KBM-7 (cell line): Measurements from ENCODE around the gene DNAJC18.
"Not testable (repeated sequence)": the region's sequence is repeated elsewhere in the genome, so short reads cannot be mapped to it uniquely, and the experiment has no call there.

Experiments used
- DNase-seq: peaks from one replicate; pipeline ENCODE4 v3.0.0-alpha.2; 2015
- in situ Hi-C: fragments of 300-500 bp; cut with MboI; formaldehyde crosslinking; loops from 2 replicates; pipeline ENCODE4 v1.14.3; 2020; ENCODE audit warnings: low sequenced_read_pairs, low pct_unique_long_range_greater_than_20kb, mixed read lengths

The DNAJC18 gene

DNA sequence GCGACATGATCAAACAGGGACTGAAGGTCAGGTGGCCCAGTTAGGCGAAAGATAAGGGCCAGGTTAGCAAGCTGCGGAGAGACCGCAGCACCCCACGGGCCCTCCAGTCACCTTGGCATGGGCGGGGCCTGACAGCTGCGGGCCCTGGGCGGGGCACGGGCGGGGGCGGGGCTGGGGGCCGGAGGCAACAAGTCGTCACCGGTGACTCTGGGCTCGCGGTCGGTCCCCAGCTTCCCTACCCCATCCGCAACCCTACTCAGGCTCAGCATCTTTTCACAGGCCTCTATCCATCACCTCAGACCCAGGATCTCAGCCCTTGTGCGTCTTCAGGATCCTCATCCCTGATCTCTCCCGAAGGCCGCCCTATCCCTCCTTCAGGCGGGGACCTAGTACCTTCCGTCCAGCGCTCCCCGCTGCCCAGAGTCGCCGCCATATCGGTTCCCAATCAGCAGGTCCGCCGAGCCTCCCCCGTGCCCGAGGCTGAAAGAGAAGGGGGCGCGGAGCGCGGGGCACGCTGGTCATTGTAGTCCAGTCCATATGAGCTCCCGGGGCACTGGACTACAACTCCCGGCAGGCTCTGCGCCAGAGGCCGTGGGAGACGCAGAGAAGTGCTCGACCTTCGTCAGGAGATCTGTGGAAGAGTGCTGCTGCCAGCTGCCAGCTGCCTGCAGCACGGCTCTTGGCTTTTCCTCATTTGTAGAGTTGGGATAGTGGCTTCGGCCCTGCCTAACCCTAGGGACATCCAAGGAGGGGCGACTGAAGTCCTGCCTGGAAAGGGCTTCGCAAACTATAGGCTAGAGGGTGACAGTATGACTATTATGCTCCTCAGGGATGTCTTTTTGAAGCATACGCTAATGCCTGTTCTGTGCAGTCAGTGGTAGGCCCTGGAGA lies at the start of gene DNAJC18:
Gene DNAJC18 (minus strand): TSS at position 513 of the 891 bp plus-strand sequence. CDS start 80 bp downstream, at position 433.
- in situ Hi-C loops, result no loop called here

DNA sequence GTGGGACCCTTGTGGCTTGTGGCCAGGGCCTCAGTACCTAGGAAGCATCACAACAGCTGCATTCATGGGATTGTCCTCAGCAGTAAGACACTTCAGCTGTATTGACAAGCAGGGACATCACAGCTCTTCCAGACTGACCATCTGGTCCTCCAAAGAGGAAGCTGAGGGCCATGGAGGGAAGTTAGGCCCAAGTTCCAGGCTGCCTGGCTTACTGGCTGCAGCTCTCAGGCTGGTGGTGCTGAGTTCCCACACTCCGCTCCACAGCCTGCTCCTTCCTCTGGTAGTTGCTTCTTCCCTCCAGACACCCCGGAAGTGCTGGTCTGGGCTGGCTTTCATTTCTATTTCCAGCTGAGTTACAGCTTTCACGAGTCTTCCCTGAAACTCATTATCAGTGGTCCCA lies 48.9 kb upstream of the DNAJC18 start:
- in situ Hi-C loops, result no loop called here
- DNase-seq, result no peak

More for the DNA sequence above, at the start of gene DNAJC18:
- DNase-seq, result peak; percentile 86

DNA sequence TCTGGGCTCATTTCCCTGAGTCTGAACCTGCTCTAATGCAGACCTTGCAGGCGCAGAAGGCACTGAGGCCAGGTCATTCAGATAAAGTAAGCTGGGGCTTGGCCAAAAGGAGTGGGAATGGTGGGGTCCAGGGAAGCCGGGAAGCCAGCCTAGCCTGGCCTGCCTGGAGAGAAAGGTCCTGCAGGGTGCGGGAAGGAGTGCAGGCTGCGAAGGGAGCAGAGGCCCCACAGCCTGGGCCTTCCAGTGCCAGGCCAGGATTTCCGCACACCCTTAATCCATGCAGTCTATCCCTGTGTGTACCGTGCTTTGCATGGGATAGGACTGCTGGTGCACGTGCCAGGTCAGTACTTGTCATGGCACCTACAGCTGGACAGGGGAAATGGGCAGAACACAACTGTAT lies 46.9 kb upstream of the DNAJC18 start:
- in situ Hi-C loops, result no loop called here
- DNase-seq, result no peak

DNA sequence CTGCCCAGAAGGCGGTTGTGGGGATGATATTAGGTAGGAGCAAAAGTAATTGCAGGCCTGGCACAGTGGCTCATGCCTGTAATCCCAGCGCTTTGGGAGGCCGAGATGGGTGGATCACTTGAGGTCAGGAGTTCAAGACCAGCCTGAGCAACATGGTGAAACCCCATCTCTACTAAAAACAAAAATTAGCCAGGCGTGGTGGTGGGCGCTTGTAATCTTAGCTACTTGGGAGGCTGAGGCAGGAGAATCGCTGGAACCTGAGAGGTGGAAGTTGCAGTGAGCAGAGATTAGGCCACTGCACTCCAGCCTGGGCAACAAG lies 43.5 kb upstream of the DNAJC18 start:
- DNase-seq, in situ Hi-C loops: not testable (repeated sequence)

DNA sequence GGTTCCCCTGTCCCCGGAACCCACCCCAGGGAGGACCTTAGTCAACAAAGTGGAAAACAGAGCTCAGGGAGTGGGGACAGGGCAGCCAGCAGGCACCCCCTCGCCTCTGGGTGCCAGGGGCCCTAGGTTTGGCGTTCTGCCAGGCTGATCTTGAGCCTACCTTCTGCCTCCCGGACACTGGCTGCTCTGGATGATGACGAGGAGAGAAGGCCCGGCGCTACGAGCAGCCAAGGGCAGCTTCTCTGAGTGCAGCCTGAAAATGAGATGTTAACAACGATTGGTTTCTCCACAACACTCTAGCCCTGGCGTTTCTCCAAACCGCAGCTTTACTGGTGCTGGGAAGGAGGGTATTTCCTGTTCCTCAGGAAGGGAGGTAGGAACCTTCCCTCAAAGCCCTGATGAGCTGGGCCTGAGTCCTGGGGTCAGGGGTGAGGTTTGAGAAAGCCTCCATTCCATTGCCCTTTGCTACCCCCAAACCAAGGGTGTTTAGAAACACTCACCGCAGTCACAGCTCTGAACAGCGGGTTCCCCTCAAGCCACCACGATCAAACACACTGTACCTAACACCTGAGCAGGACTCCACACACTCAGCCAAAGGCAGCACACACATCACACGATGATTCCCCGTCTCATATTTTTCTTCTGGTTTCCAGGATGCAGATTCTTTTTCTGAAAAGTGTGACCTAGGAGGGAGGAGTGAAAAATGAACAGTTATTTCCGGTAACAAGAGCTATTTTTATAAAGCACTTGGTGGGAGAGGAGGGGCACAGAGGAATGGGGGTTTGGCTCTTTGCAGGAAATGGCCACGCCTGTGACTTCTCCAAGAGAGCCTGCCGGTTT lies 42.9 kb upstream of the DNAJC18 start, which contains the start of gene STING1:
Gene STING1 (minus strand): TSS at position 709 of the 840 bp plus-strand sequence. CDS start 1,054 bp downstream, outside the sequence.
- in situ Hi-C loops, result no loop called here
- DNase-seq, result peak; percentile 99

DNA sequence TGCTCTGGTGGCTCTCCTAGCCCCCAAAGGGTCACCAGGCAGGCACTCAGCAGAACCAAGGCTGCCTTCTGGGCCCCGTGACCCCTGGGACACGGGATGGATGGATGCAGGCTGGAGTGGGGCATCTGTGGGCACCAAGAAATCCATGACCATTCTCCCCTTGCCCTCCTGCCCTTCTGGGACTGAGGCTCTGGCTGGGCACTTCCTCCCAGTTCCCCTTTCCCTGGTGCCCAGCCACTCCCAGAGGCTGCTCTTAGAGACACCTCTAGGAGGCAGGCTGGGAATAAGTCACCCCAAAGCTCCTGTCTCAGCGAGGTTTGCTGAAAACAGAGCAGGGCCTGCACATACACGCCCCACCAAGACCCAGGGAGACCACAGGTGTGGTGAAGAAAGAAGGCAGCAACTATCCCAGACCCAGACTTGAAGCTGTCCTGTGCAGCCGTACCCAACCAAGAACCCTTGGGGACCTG lies 42.3 kb upstream of the DNAJC18 start:
- no peak for DNase-seq
- in situ Hi-C loops, result no loop called here

DNA sequence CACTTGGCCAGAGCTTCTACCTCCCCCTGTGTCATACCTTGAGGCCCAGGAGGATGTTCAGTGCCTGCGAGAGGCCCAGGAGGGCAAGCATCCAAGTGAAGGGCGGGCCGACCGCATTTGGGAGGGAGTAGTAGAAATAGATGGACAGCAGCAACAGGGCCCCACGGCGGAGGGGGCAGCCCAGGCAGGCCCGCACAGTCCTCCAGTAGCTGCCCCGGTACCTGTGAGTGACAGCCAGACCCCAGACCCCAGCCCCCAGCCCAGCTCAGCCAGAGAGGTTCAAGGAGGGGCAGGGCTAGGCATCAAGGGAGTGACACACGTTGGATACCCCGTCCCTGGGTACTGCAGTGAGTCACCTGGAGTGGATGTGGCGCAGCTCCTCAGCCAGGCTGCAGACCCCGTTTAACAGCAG lies 41.8 kb upstream of the DNAJC18 start:
- in situ Hi-C loops, result no loop called here
- DNase-seq, result peak; percentile 39

DNA sequence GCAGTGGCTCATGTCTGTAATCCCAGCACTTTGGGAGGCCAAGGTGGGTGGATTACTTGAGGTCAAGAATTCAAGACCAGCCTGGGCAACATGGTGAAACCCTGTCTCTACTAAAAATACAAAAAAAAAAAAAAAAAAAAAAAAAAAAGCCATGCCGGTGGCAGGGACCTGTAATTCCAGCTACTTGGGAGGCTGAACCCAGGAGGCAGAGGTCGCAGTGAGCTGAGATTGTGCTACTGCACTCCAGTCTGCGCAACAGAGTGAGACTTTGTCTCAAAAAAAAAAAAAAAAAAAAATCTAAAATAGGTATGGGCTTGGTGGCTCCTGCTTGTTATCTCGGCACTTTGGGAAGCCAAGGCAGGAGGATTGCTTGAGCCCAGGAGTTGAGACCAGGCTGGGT lies 40.4 kb upstream of the DNAJC18 start:
- not testable (repeated sequence) for DNase-seq
- in situ Hi-C loops, result loop anchor here (10.0 kb wide), 1 partner anchor 55 kb away; no protein-coding TSS in a partner anchor

DNA sequence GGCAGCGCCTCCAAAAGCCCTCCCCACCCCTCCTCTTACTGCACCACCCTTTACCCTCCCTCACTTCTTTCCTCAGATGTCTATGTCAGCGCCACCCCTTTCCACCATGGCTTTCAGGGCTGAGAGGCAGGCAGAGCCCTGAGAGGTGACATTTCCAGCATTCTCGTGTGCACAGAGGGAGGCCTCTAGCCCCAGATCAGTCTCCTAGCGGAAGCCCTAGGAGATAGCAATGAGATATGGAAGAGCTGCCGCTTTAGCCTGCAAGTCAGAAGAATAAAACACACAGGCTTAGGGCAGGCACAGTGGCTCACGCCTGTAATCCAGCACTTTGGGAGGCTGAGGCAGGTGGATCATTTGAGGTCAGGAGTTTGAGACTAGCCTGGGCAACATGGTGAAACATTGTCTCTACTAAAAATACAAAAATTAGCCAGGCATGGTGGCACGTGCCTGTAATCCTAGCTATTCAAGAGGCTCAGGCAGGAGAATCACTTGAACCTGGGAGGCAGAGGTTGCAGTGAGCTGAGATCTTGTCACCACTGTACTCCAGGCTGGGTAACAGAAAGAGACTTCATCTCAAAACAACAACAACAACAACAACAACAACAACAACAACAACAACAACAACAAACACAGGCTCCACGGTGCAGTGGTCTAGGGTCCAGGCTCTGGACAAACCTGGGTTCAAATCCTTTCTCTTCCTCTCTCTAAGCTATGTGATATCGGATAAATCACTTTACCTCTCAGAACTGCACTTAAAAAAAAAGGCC lies 39.5 kb upstream of the DNAJC18 start:
- not testable (repeated sequence) for DNase-seq
- in situ Hi-C loops, result loop anchor here (10.0 kb wide), 1 partner anchor 54 kb away; no protein-coding TSS in a partner anchor

DNA sequence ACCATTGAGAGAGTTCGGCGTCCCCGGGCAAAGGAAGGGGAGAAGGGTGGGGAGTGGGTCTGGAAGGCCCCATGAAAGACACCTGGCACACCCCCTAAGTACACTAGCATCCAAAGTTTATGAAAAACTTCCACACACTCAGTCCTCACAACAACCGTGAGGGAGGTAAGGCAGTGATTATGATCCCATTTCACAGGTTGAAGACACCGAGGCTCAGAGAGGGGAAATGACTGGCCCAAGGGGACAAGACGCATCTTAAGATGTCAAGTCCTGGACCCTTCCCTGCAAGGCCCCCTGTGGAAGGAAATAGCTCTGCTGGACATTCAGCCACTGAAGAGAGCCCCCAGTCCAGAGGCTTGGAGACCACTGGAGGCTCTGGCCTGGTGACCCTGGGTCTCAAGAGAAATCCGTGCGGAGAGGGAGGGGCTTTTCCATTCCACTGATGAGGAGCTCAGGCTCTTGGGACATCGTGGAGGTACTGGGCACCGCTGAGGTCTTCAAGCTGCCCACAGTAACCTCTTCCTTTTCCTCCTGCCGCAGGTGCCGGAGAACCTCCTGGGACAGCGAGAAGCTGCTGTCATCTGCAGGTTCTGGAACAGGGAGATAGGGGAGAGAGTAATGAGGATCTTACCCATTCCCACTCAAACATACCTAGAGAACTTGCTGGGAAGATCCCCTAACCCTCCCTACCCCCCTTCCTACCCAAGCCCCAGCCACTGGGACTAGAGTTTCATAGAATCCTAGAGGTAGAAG lies 36.7 kb upstream of the DNAJC18 start:
- no peak for DNase-seq
- in situ Hi-C loops, result loop anchor here (10.0 kb wide), 1 partner anchor 51 kb away; no protein-coding TSS in a partner anchor

DNA sequence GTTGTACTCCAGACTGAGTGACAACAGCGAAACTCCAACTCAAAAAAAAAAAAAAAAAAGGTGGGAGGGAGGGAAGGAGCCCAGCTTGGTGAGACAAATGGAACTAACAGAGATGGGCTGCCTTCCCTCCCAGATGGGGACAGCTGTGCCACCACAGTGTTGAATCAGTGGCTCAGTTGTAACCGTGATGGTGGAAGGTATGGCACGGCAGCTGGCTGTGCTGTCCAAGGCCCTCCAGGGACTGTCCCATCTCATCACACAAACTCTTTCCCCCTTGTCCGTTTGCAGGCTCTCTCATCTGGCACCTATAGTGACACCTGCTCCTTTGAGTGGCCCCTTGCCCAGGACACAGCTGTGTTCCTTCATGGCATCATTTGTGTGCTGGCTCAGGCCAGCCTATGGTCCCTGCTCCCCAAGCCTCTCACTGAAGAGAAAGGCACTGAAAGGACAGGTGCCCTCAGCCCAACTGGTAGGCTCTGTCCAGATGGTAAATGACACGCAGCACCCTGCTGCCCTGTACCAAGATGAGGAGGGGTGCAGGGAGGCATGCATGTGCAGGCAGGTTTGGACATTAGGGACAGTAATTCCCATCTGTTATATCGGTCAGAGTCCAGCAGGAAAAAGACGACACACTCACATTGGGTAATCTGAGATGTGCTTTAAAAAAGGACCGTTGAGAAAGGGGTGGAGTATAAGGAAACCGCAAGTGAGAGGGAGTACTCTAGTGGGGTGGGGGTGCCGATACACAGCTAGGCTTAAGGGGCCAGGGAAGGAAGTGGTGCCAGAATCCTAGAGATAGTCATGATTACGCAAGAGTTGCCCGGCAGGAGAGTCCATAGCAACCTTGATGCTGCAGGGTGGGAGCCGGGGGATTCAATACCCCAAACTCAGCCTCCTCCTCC lies 35.8 kb upstream of the DNAJC18 start:
- in situ Hi-C loops, result loop anchor here (10.0 kb wide), 1 partner anchor 50 kb away; no protein-coding TSS in a partner anchor

DNA sequence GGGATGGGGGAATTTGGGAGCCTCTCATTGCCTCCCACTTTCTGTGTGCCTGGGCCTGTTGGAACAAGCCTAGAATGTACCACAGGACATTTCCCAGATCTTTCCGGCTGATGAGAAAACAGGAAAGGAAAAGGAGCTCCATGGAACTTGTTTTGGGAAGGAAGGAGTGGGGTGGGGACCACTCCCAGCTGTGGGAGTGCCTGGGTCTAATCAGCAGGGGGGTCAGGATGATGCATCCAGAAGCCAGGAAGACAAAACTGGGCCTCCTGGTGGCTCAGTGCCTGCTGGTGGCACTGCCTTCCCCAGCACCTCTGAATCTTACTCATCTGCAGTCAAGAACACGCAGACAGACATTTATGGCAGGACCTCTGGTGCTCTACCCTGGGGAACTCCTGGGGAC lies 34.2 kb upstream of the DNAJC18 start:
- no peak for DNase-seq
- in situ Hi-C loops, result loop anchor here (10.0 kb wide), 1 partner anchor 49 kb away; no protein-coding TSS in a partner anchor

More for the DNA sequence above, 35.8 kb upstream of the DNAJC18 start:
- peak; percentile 97 for DNase-seq

DNA sequence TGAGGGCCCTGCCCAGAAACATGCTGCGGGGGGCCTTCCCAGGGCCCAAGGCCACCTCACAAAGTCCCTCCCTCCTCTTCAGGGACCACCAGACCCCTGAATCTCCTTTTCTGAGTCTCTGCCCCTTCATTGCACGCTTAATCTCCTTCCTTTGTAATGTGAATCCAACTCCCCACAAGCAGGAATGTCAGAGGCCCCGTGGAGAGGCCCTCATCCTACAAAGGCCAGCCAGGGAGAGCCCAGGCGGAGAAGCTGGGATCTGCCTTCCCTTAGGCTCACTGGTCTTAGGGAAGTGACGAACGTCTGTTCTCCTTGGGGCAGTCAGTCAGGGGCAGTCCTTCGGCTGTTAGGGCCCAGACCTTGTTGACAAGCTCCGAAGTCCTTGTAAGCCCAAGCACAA lies 33.8 kb upstream of the DNAJC18 start:
- no peak for DNase-seq
- in situ Hi-C loops, result loop anchor here (10.0 kb wide), 1 partner anchor 48 kb away; no protein-coding TSS in a partner anchor

DNA sequence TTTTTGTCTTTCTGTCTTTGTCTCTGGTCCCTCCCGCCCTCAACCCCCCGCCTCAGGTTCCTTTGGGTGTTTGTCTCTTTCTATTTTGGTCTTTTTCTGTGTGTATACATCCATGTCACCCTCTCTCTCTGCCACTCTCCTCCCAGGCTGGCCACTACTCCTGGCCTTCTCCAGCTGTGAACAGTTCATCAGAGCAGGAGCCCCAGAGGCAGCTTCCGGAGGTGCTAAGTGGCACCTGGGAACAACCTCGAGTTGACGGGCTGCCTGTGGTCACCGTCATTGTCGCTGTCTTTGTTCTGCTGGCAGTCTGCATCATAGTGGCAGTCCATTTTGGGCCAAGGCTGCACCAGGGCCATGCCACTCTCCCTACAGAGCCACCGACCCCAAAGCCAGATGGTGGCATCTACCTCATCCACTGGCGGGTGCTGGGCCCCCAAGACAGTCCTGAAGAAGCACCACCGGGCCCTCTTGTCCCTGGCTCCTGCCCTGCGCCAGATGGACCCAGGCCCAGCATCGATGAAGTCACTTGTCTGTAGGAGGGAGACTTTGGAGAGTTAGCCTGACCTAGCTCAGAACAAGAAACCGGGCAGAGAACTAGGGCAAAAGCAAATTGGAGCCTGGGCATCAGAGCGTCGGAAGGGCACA lies 33.2 kb upstream of the DNAJC18 start:
- DNase-seq, result no peak
- in situ Hi-C loops, result loop anchor here (10.0 kb wide), 1 partner anchor 48 kb away; no protein-coding TSS in a partner anchor

DNA sequence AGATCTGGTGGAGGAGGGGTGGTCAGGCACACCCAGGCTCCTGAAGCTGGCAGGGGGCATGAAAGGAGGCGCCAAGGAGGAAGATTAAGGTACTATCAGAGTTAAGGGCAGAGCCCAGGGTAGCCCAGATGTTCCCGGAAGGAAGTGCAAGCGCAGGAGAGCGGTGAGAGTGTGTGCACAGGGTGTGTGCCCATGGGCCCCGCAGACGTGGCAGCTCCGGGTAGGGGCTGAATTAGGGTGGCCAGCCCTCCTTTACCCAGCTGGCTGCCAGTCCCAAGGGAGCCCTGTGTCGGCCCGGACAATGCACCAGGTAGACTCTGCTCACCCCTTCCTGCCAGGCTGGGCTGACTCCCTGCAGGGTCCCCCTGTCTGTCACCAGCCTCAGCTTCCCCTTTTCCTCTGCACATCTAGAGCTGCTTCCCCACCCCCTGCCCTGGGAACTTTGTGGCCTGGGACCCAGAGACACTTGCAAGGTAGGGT lies 31.5 kb upstream of the DNAJC18 start, which contains the start of gene SMIM33:
Gene SMIM33 (plus strand): TSS at position 184 of the 480 bp plus-strand sequence. CDS start 118 bp downstream, at position 302.
- peak; percentile 78 for DNase-seq

DNA sequence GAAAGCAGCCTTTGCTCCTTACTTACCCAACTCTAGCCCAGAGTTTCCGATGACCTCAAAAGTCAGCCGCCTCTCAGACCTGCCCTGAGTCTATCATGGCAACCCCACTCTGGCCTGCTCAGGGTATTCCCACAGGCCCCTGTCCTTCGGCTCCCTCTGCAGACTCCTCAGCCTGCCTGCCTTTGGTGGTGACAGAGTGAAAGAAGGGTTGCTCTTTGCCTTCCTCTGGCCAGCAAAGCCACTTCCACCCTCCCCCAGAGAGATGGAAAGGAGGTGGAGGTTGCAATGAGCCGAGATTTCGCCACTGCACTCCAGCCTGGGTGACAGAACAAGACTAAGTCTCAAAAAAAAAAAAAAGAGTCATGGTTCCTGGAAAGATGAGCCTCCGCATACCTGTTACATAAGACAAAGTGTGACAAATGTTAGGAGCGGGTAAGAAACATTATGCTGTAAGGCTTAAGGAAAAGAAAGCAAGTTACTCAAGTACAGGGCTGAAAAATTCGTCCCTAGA lies 29.2 kb upstream of the DNAJC18 start:
- DNase-seq, result peak; percentile 46
- in situ Hi-C loops, result no loop called here

More for the DNA sequence above, 31.5 kb upstream of the DNAJC18 start, which contains the start of gene SMIM33:
- in situ Hi-C loops, result loop anchor here (10.0 kb wide), 1 partner anchor 46 kb away; no protein-coding TSS in a partner anchor
